Measurements from ENCODE around the gene PITPNC1.
"Not testable (repeated sequence)": the region's sequence is repeated elsewhere in the genome, so short reads cannot be mapped to it uniquely, and the experiment has no call there.

Gene PITPNC1

GRCh38 chr17:67702861-67703260 lies 325.8 kb downstream of the PITPNC1 start:
- in situ Hi-C loops (cut with MboI; ENCODE audit: low sequenced_read_pairs) = not testable (repeated sequence)

GRCh38 chr17:67707442-67707841 lies 330.4 kb downstream of the PITPNC1 start:
- in situ Hi-C loops (cut with MboI; ENCODE audit: low sequenced_read_pairs) = no loop called here

- in situ Hi-C loops (cut with MboI; ENCODE audit: low sequenced_read_pairs) = no loop called here
Measured at GRCh38 chr17:67708378-67708777, 331.3 kb downstream of the PITPNC1 start.

- in situ Hi-C loops (cut with MboI; ENCODE audit: low sequenced_read_pairs) = no loop called here
Measured at GRCh38 chr17:67711916-67712315, 334.8 kb downstream of the PITPNC1 start.

- in situ Hi-C loops (cut with MboI; ENCODE audit: low sequenced_read_pairs) = no loop called here
Measured at GRCh38 chr17:67712375-67712774, 335.3 kb downstream of the PITPNC1 start.

GRCh38 chr17:67713169-67713568 lies 336.1 kb downstream of the PITPNC1 start:
- in situ Hi-C loops (cut with MboI; ENCODE audit: low sequenced_read_pairs) = no loop called here

- in situ Hi-C loops (cut with MboI; ENCODE audit: low sequenced_read_pairs) = no loop called here
Measured at GRCh38 chr17:67716405-67716798, 339.3 kb downstream of the PITPNC1 start.

GRCh38 chr17:67717192-67717623 lies 340.1 kb downstream of the PITPNC1 start:
- in situ Hi-C loops (cut with MboI; ENCODE audit: low sequenced_read_pairs) = no loop called here

GRCh38 chr17:67717624-67718324 lies 340.7 kb downstream of the PITPNC1 start, which contains the start of gene NOL11:
NOL11 (plus strand) TSS chr17:67717936; CDS start chr17:67717948, 12 bp downstream.
- in situ Hi-C loops (cut with MboI; ENCODE audit: low sequenced_read_pairs) = no loop called here

- in situ Hi-C loops (cut with MboI; ENCODE audit: low sequenced_read_pairs) = no loop called here
Measured at GRCh38 chr17:67718325-67718941, 341.4 kb downstream of the PITPNC1 start.

GRCh38 chr17:67725373-67725791 lies 348.3 kb downstream of the PITPNC1 start:
- in situ Hi-C loops (cut with MboI; ENCODE audit: low sequenced_read_pairs) = no loop called here

- in situ Hi-C loops (cut with MboI; ENCODE audit: low sequenced_read_pairs) = no loop called here
Measured at GRCh38 chr17:67725807-67726206, 348.7 kb downstream of the PITPNC1 start.

GRCh38 chr17:67727152-67728039 lies 350.3 kb downstream of the PITPNC1 start:
- in situ Hi-C loops (cut with MboI; ENCODE audit: low sequenced_read_pairs) = not testable (repeated sequence)

GRCh38 chr17:67729903-67730302 lies 352.8 kb downstream of the PITPNC1 start:
- in situ Hi-C loops (cut with MboI; ENCODE audit: low sequenced_read_pairs) = no loop called here

GRCh38 chr17:67730731-67731130 lies 353.6 kb downstream of the PITPNC1 start:
- in situ Hi-C loops (cut with MboI; ENCODE audit: low sequenced_read_pairs) = no loop called here

GRCh38 chr17:67733449-67733848 lies 356.4 kb downstream of the PITPNC1 start:
- in situ Hi-C loops (cut with MboI; ENCODE audit: low sequenced_read_pairs) = no loop called here

- in situ Hi-C loops (cut with MboI; ENCODE audit: low sequenced_read_pairs) = no loop called here
Measured at GRCh38 chr17:67737145-67737544, 360.1 kb downstream of the PITPNC1 start.

GRCh38 chr17:67742025-67742424 lies 364.9 kb downstream of the PITPNC1 start:
- in situ Hi-C loops (cut with MboI; ENCODE audit: low sequenced_read_pairs) = no loop called here

Measured in HL-60/S4 treated with phorbol 12-myristate 13-acetate at 8.2 ng/mL for 4 days and 3 days (cell line).